Fibroblast of the conjunctiva (primary cell): Measurements from ENCODE around the gene ATRIP.
"Not testable (repeated sequence)": the region's sequence is repeated elsewhere in the genome, so short reads cannot be mapped to it uniquely, and the experiment has no call there.

Experiments
- DNase-seq: peaks from one replicate; pipeline ENCODE4 v3.0.0-alpha.2; 2010; ENCODE audit warnings: low read depth

ATRIP gene

DNA sequence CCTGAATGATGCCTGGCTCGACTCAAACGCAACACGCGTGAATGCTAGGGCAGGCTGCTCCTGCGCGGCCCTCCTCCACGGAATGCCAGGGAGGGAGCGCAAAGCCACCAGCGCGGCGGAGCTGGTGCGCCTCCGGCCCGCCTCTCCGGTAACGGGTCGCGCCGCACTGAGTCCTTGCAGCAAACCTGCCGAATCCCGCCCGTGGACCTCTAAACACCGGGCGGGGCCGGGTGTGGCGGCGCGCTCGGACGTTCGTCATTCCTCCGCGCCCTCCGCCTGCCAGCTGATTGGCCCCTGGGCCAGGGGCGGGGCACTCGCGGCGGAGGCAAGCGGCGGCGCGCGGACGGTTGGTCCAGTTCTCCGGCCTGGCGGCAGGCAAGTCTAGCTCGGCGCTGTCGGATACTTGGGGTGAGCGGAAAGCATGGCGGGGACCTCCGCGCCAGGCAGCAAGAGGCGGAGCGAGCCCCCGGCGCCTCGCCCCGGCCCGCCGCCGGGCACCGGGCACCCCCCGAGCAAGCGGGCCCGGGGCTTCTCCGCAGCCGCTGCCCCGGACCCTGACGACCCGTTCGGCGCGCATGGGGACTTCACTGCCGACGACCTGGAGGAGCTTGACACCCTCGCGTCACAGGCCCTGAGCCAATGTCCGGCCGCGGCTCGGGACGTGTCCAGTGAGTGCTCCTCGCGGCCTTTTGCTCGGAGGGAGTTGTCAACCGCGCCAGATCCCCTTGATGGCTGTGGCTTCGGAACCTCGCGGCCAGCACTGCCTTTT is at the start of gene ATRIP:
TSS of gene ATRIP (plus strand) at position 313 of the 769 bp plus-strand sequence. CDS start at position 422, 109 bp downstream.
- peak; percentile 56 for DNase-seq

DNA sequence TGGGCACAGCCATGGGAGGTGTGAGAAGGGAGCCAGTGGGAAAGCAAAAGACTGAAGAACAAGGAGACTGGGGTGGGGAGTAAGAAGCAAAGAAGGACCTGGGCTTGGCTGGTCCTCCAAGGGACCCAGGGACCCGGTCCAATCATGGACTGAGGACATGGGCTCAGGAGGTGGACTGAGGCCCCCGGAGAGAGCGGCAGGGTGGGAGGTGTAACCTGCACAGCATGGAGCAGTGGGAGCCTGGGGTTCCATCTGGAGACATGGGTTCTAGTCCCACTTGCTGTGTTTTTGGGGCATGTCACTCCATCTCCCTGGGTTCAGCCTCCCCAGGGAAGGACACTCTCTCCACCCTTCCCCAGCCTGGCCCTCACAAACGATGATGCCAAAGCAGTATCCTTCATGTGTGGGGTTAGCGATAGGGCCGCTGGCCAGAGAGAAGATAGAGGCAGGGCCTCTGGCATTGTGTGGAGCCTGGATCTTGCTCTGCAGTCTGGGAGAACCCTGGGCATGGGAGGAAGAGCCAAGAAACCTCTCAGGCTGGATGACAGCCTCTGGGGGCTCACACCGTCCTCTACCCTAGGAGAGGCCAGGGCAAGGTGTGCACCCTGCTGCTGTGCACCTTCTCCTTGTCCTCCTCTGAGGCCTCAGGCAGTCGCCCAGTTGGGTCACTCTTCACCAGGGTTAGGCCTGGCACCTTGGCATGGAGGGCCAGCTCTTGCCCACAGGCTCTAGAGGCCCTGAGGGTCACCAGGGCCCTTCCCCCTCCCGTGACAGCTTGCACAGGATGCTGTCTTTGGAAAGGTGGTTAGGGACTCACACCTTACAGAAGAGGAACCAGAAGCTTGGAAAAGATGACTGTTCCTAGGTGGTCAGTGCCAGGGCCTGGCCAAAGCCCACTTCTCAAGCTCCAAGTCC is 48.5 kb upstream of the ATRIP start:
- no peak for DNase-seq

DNA sequence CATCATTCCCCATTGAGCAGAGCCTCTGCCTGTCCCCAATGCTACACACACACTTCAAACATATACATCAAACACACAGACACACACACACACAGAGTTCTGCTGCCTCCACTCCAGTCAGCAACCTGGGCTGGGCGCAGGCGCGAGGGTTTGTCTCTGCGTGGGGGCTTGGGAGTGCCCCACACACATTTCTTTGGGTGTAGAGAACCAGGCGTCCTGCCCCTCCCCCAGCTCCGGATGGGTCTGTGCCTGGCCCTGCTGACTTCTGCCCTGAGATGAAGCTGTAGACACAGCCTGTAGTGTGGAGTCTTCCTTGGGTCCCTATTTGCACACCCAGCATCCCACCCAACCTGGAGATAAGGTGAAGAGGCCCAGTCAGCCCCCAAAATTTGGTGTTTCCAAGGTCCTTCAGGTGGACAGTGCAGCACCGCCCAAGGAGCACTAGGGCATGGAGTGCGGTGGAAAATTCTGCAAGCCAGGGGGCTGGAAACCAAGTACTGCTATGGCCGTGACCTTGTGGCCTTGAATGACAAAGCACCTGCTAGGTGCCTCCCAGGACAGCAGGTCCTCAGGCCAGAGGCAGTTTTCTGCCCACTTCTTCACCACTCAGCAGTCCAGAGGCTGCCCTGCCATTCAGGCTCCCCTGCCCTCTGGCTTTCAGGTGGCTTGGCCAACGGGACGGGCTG is 47.7 kb upstream of the ATRIP start:
- DNase-seq: no peak

DNA sequence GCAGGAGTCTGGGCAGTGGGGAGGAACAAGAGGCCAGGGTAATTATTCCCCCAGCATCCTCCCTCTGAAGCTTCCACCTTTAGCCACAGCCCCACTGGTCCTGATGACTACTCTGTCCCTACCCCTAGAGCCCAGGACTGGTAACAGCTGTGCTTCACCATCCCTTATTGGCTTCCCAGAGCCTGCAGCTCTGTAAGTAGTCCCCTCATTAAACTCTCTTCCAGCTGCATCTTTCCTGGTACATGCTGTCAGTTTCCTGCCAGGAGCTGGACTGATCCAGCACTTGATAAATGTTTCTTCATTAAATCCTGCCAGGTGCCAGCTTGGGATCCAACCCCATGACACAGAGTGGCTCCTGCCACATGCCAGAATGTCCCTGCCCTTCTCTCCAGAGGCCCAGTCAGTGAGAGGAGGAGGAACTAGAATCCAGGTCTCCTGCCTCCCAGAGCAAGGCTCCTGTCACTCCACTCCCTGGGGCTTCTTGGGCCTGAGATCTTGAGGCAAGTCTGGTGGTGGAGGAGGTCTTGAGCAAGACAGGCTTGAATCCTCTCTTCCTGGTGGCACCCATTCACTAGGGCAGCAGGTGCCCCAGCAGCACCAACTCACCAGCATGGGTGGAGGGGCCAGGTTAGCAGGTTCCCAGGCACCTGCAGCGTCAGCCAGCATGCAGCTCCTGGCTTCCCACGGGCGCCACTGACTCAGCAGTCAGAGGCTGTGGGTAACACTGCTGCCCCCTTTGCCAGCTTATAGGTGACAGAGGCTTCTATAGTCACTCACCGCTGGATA is 47.0 kb upstream of the ATRIP start:
- DNase-seq: no peak

DNA sequence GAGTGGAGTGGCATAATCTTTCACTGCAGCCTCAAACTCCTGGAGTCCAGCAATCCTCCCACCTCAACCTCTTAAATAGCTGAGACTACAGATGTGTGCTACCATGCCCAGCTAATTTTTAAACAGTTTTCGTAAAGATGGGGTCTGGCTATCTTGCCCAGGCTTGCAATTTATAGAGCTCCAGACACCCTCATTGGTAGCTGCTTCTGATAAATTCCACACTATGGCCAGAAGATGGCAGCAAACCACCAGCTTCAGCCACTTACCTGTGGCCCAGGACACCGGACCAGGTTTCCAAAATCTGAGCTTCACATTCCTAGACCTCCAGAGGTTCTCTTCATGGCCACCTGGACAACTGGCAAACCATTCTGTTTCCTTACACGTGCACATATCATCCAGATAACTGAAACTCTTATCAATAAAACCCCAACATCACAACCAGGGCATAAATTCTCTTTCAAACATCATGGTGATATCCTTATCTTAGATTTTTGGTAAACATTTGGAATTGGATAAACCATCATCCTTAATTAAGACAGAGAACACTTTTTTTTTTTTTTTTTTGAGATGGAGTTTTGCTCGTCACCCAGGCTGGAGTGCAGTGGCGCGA is 45.6 kb upstream of the ATRIP start:
- DNase-seq: peak; percentile 55

DNA sequence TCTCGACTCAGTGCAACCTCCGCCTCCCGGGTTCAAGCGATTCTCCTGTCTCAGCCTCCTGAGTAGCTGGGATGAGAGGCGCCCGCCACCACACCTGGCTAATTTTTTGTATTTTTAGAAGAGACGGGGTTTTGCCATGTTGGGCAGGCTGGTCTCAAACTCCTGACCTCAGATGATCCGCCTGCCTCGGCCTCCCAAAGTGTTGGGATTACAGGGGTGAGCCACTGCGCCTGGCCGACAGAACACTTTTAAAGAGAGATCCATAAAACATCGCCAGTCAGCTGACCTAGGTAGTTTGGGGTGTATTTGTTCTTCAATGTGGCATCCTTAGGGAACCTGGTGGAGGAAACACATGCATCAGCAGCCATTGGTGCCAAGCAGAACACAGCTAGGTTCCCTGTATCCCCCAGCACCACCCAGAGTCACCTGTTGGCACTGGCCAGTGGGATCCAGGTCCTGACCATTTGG is 45.1 kb upstream of the ATRIP start:
- DNase-seq: not testable (repeated sequence)

DNA sequence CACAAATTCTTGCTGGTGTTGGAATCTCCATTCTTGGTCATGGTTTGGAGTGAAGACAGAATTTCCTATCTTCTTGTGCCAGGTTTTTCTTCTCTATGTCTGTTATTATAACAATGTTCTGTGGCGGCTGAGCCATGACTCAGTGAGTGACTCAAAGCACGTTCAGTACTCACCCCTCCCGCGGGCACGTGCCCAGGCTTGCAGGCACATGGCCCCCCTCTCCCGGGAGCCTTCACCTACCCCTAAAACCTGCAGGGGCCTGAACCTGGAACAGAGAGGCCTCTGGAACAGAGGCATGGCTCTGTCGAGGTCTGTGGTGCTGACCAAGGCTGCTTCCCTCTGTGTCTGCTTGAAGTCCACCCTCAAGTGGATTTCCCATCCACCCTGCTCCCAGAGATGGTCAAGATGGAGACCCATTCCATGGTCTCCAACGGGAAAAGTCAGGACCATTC is 44.2 kb upstream of the ATRIP start:
- peak; percentile 81 for DNase-seq

DNA sequence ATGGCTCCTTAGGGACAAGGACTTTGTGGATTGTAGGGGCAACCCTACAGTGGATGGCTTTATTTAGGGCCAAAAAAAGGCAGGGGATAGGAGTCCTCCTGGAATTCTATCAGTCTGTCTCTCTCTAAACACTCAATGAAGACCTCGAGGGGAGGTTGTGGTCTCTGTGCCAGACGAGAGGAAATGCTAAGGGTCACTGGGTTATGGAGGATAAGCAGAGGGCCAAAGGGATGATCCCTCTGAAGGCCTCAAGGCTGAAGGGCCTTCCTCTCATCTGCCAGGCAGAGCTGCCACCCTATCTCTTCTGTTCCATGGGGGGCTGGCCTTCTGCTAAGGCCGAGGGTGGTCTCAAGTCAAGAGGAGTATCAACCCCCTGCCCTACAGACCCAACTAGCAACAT is 43.6 kb upstream of the ATRIP start:
- no peak for DNase-seq

DNA sequence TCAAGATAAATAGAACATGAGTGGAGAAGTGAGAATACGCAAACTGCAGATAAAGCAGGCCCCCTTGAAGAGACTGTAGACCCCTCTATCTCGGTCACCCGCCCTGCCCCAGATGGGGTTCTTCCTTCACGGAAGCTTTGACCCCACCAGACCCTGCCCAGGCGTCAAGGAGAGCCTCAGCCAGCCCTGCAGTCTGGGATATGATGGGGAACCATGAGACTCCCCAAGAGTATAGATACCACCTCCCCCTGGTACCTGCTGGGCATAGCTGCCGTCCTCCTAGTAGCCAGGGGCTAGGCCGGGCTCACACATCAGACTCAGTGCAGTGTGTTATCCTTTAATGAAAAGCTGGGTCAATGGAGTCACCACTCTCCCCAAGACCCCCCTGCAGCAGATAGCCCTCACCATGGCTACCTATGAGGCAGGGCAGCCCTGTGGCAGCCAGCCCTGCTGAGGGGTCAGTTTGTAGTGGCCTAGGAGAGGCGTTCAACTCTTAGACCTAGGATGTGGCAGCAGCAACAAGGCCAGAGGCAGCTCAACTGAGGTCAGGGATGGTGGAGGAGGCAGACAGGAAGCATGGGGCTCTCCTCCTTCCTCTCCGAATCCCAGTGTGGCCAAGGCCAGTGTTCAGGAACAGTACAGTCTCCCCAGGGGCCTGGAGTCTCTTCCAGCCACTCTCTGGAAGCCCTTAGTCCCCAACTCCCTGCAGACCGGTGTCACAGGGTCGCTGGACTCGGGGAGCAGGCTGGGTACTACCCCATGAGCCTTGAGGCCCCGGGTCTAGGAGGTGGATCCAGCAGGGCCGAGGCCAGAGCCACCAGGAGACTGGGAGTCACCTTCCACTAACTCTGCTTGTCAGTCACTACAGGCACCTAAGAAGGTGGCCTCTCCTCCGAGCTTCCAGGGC is 42.8 kb upstream of the ATRIP start:
- no peak for DNase-seq

DNA sequence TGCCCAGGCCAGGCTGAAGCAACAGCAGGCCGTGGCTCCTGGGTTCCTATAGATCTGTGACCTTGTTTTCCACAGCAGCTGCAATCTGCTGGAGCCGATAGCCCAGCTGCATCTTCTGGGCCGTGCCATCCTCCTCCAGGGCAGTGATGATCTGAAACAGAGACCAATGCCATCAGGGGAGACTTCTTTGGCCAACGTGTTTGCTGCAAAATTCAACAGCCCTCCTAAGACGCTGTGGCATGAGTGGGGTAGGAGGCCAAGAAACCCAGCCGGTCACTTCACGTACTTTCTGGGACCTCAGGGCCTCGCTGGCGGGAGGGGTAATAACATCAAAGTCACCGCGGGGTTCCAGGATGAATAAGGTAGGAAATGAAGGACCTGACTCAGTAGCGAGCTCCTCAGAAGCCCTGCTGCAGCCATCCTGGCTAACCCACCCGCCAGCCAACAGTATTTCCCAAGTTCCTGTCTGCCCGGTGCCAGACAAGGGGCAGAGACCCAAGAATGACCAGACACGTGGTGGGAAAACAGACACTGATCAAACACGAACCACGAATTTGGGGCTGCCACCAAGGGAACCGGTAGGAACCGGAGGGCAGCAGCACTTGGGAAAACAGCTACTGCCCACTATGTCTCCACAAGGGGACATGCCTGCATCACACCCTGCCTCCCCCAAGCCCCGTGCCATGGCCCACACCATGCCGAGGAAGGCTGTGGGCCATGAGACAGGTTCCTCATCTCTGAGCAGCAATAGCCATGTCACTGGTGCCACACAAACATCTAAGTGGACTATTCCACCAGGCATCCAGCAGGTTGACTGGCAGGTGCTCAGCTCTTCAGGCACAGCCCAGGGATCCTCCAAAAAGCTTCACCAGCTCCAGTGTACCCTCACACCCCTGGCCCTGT is 41.8 kb upstream of the ATRIP start:
- no peak for DNase-seq

DNA sequence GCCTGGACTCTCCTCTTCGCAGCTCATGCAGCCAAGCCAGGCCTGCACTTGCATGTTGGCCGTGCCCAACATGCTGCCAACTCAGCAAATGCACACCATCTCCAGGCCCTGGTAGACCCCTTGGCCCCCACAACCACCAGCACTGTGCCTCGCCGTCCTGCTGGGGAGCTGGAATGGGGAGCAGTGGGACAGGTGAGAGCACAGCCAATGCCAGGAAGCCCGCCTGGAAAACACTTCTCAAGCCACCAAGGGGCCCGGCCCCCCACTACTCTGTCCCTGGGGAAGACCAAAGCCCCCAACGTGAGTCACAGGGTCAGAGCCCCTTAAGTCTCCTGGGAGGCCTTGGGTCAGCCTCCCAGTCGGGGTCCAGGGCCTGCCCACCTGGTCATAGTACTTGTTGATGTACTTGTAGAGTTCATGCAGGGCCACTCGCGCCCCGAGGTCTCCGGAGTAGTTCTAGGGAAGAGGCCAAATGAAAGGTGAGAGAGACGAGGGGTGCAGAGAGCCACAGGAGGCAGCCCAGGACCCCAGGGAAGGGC is 41.1 kb upstream of the ATRIP start:
- DNase-seq: no peak

DNA sequence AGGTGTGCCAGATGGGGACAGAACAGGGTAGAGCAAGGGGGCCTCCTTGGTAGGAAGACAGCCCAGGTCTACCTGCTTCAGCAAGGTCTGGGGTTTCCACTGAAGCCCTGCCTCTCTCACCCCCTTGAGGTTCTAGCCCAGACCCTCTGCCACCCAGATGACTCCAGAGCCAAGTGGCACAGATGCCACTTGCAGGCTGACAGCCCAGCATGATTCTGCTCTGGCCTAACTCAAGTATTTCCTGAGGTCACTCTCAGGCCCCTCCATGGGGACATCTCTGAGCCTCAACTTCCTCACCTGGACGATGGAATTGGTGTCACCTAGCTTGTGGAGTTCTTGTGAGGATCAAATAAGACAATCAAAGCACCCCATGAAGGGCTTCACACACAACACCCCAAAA is 40.6 kb upstream of the ATRIP start:
- DNase-seq: no peak

DNA sequence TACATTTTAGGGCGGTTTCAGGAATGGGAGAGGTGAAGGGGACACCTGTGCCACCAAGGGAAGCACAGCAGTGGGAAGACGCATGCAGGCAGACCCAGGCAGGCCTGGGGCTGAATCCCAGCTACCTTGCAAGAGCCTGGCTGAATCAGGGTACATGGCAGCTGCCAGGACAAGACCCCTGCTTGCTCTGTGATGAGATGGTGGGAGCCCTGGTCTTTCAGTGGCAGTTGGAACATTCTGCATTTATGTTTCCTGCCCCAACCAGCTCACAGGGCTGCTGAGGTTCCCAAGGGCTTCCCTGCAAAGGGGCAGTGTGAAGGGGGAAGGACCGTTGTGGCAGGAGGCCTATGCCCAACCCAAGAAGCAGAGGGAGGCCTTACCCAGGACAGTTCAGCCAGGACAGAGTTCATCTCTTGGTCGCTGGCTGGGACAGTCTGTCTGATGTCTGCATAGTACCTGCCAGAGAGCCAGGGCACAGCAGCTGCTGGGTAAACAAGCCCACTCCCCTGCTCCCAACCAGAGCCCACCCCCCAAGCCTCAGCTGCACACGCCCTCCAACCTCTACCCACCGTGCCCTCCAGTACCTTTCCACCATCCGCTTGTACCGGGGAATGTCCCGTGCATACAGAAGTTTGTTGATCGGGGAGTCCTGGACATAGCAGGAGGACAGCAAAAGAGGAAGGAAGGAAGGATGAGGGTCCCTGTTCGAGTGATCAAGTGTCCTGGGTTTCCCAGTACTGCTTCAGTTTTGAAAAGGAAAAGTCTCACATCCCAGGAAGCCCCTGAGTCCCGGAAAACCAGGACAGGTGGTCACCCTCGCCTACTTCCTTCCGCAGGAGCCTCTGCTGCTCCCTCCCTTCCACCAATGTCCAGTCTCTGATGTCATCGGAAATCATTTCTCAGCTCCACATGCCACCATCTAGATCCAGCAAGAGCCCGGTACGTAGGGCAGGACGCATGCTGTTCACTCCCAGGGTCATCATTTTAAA is 39.8 kb upstream of the ATRIP start:
- no peak for DNase-seq

DNA sequence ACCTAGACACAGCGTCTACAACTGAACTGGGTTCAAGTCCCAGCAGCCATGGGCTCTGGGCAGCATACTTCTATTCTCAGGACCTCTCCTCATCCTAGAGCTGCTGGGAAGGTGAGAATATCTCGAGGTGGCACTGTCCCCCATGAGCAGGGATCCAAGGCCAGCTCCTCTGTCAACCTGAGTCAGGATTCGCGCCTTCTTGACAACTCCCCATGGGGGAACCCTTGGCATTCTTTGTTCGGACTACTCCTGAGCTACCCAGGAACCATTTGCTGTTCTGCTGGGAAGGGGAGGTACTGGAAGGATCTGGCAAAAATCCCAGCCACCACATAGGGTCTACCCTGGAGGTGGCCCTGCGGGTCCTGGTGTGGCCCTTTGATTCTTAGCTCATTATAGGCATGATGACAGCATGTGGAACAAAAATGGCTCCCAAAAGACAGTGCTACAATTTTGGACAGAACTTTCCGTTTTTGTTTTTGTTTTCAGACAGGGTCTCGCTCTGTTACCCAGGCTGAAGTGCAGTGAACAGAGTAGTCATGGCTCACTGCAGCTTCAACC is 38.9 kb upstream of the ATRIP start:
- no peak for DNase-seq

DNA sequence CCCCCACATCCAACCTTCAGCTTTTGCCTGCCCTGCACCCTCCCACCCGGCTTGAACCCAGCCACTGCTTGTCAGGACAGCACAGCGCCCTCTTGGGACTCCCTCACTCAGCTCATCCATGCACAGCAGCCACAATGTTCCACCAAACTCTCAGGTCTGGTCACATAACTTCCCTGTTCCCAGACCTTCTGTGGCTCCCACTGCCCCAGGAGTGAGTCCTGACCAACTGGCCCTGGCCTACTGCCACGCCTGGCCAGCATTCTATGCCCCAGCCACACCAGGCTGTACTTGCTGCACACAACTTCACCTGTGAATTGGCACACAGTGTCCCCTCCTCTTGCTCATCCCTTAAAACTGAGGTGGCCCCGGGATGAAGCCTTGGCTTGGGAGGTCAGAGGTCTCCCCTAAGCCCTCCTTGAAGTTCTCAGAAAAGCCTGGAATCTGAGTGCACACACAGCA is 37.7 kb upstream of the ATRIP start:
- no peak for DNase-seq

DNA sequence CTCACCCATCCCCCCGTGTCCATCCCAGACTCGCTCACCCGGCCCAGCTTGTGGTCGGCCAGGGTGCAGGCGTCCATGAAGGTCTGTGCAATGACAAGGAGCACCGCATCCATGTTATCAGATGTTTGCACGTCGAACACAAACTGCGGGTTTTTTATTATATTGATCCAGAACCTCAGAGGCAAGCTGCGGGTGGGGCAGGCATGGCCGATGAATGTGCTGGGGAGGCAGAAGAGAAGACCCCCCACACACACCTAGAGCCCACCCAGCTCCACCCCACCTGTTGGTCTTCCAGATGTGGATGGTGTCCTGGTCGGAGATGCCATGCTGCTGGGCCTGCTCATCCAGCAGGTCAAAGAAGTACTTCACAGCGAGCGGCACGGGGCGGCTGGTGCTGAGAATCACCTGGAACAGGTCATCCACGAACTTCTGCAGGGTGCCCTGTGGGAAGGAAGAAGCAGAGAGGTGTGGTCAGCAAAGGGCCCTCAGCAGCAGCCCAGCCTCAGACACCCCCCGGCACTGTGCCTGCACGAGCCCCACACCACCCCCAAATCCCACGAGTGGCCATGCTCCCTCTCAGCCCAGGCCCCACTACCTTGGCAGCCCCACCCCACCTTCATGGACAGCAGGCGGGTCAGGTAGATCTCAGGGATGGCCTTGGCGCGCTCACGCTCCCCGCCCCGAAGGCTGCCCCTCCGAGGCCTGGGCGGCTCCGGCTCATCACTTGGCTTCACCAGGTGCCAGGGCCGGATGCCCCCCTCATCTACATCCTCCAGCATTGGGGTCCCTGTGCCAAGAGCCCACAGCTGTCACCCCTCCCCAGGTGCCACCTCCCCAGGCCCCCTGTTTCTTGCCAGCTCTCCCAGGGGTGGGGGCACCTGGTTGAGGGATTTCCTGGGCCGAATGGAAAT is 37.0 kb upstream of the ATRIP start:
- DNase-seq: no peak
